DMS114 treated with DMSO at 0.1 percent for 48 hours (cell line): ENCODE results near the gene AMPD2.
"Not testable (repeated sequence)": the region's sequence is repeated elsewhere in the genome, so short reads cannot be mapped to it uniquely, and the experiment has no call there.

Experiments used
- DNase-seq: peaks from one replicate; lab custom pipeline; 2025; ENCODE audit not compliant: unreplicated experiment; lab: John Stamatoyannopoulos, UW

Gene AMPD2

DNA sequence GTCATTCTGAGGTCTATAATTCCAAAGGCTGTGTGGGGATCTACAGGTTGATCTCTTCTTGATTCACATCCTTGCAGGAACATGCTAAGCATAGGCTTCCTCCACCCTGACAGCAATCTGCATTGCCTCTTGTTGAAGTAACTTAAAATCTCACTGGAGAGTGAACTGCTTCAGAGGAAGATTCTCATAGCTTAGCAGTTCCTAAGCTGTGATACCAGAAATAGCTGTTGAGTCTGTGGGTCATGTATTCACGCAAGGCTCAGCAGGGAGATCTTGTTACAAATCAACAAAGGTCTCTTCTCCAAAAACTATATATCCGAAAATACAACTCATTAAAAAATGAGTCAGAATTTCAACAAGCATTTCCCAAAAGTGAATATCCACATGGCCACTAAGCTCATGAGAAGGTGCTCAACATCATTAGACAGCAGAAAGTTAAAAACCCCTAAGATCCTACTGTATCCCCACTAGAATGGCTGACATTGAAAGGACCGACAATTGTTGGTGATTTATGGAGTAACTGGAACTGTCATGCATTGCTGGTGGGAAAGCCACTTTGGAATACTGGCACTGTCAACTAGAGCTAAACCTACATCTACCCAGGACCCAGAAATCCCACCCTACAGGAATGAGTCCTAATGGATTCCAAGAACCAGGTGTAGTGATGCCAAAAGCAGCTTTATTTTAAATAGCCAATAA lies 57.2 kb downstream of the AMPD2 start:
- DNase-seq, result not testable (repeated sequence)

GRCh38 chr1:109677459-109677858 lies 57.8 kb downstream of the AMPD2 start:
- no peak for DNase-seq

DNA sequence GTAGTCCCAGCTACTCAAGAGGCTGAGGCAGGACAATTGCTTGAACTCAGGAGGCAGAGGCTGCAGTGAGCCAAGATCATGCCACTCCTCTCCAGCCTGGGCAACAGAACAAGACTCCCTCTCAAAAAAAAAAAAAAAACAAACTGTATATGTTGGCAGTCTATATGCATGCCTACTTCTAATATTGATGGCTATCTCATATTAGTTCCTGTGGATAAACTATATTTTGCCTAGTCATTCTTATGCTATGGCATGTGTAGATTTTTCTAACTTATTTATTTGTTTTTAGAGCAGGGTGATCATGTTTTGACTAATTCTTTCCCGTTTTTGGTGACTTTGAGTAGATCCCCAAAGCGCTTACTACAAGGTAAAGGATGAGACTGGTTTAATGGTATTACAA lies 59.0 kb downstream of the AMPD2 start:
- DNase-seq, result not testable (repeated sequence)
